KMS-11 (cell line): ENCODE measurements around the gene IGSF22.
"Not testable (repeated sequence)": the region's sequence is repeated elsewhere in the genome, so short reads cannot be mapped to it uniquely, and the experiment has no call there.

Experiments used
- H2AFZ ChIP-seq: fragments of 200-600 bp; sonication (generic); 2 replicates; pipeline ENCODE4 v1.6.1; 2016; ENCODE audit warnings: antibody characterized with exemption, mixed run types, low read depth
- H3K27ac ChIP-seq: fragments of 200-600 bp; sonication (generic); 2 replicates; pipeline ENCODE4 v1.6.1; 2016; ENCODE audit warnings: mild to moderate bottlenecking, mixed run types
- H3K27me3 ChIP-seq: fragments of 200-600 bp; sonication (generic); 2 replicates; pipeline ENCODE4 v1.6.1; 2017; ENCODE audit warnings: mild to moderate bottlenecking, low read depth, mixed run types, moderate library complexity; ENCODE audit not compliant: insufficient read depth
- H3K36me3 ChIP-seq: fragments of 200-600 bp; sonication (generic); 2 replicates; pipeline ENCODE4 v1.6.1; 2017; ENCODE audit warnings: mild to moderate bottlenecking, mixed run types; ENCODE audit not compliant: insufficient read depth
- H3K4me1 ChIP-seq: fragments of 200-600 bp; sonication (generic); 2 replicates; pipeline ENCODE4 v1.6.1; 2016; ENCODE audit warnings: mild to moderate bottlenecking, low read depth, mixed run types; ENCODE audit not compliant: poor library complexity, severe bottlenecking
- H3K4me2 ChIP-seq: fragments of 200-600 bp; sonication (generic); 2 replicates; pipeline ENCODE4 v1.7.0; 2016; ENCODE audit warnings: mild to moderate bottlenecking, mixed run types
- H3K4me3 ChIP-seq: fragments of 200-600 bp; sonication (generic); IDR thresholded peaks from 2 replicates; pipeline ENCODE4 v1.6.1; 2017; ENCODE audit warnings: low read depth, low read length, mixed read lengths; ENCODE audit not compliant: insufficient read depth
- H3K79me2 ChIP-seq: fragments of 200-600 bp; sonication (generic); 2 replicates; pipeline ENCODE4 v1.6.1; 2016; ENCODE audit warnings: low read depth, mixed run types; ENCODE audit not compliant: insufficient read depth
- H3K9ac ChIP-seq: fragments of 200-600 bp; sonication (generic); 2 replicates; pipeline ENCODE4 v1.6.1; 2016; ENCODE audit warnings: mild to moderate bottlenecking, mixed run types
- H4K20me1 ChIP-seq: fragments of 200-600 bp; sonication (generic); 2 replicates; pipeline ENCODE4 v1.6.1; 2016; ENCODE audit warnings: mild to moderate bottlenecking, mixed run types; ENCODE audit not compliant: insufficient read depth
- CTCF ChIP-seq: fragments of 200-600 bp; sonication (generic); conservative IDR thresholded peaks from 2 replicates; pipeline ENCODE4 v1.6.1; 2017; ENCODE audit warnings: low read depth, mild to moderate bottlenecking, antibody characterized with exemption, low read length, moderate library complexity, mixed read lengths

Gene IGSF22

GRCh38 chr11:18697576-18697975 is 28.4 kb downstream of the IGSF22 start:
- TF ChIP-seq CTCF, result no peak
- no peaks in the 10 kb centered on the region for H3K36me3 ChIP-seq
- H2AFZ ChIP-seq, result peak overlapping the region; percentile 90; the same call in 1 of the 2 replicates
- H3K4me2 ChIP-seq, result no peak overlapping the region; the same call in 1 of the 2 replicates
- H3K4me3 ChIP-seq, result no peak overlapping the region
- H3K27me3 ChIP-seq, result no peaks in the 10 kb centered on the region
- peaks cover 29% of the 10 kb centered on the region for H3K4me1 ChIP-seq
- H4K20me1 ChIP-seq, result no peaks in the 10 kb centered on the region
- no peak overlapping the region for H3K27ac ChIP-seq
- H3K79me2 ChIP-seq, result no peaks in the 10 kb centered on the region
- H3K9ac ChIP-seq, result no peak overlapping the region

- H3K27ac ChIP-seq, result no peak overlapping the region
- H4K20me1 ChIP-seq, result no peaks in the 10 kb centered on the region
- H3K27me3 ChIP-seq, result no peaks in the 10 kb centered on the region
- H3K4me1 ChIP-seq, result peaks cover 32% of the 10 kb centered on the region
- H2AFZ ChIP-seq, result no peak overlapping the region
- no peak overlapping the region for H3K4me2 ChIP-seq
- TF ChIP-seq CTCF, result no peak
- H3K36me3 ChIP-seq, result no peaks in the 10 kb centered on the region
- no peaks in the 10 kb centered on the region for H3K79me2 ChIP-seq
- H3K4me3 ChIP-seq, result no peak overlapping the region
- no peak overlapping the region for H3K9ac ChIP-seq
Observed at GRCh38 chr11:18696638-18697225, 29.3 kb downstream of the IGSF22 start.

- H3K27me3 ChIP-seq, result no peaks in the 10 kb centered on the region
- peaks cover 23% of the 10 kb centered on the region for H3K4me1 ChIP-seq
- H3K36me3 ChIP-seq, result no peaks in the 10 kb centered on the region
- H3K4me3 ChIP-seq, result no peak overlapping the region
- TF ChIP-seq CTCF, result no peak
- H3K9ac ChIP-seq, result no peak overlapping the region
- no peak overlapping the region for H3K4me2 ChIP-seq
- no peak overlapping the region for H2AFZ ChIP-seq
- H4K20me1 ChIP-seq, result no peaks in the 10 kb centered on the region
- H3K79me2 ChIP-seq, result no peaks in the 10 kb centered on the region
- H3K27ac ChIP-seq, result no peak overlapping the region
Observed at GRCh38 chr11:18692941-18693760, 32.8 kb downstream of the IGSF22 start.

- not testable (repeated sequence) for H3K27me3 ChIP-seq, H3K4me3 ChIP-seq, H4K20me1 ChIP-seq, H3K4me2 ChIP-seq, H3K9ac ChIP-seq, H2AFZ ChIP-seq, H3K36me3 ChIP-seq, H3K79me2 ChIP-seq, H3K27ac ChIP-seq
- peaks cover 23% of the 10 kb centered on the region for H3K4me1 ChIP-seq
Observed at GRCh38 chr11:18691467-18692140, 34.4 kb downstream of the IGSF22 start.
